HepG2 (cell line): Measurements from ENCODE around the gene VSTM5.

Experiments used
- CHD2 ChIP-seq: IDR thresholded peaks from 2 replicates; pipeline ENCODE4 v1.6.1; 2011; ENCODE audit warnings: low read depth, low read length, improper control_type of control experiment
- DNMT1 ChIP-seq: sonication (generic); formaldehyde crosslinking; IDR thresholded peaks from 2 replicates; pipeline ENCODE4 v1.5.1; 2020; ENCODE audit warnings: mild to moderate bottlenecking, missing genetic modification reagents
- EZH2 ChIP-seq: conservative IDR thresholded peaks from 2 replicates; pipeline ENCODE4 v1.6.1; 2012; ENCODE audit warnings: mild to moderate bottlenecking, low read depth, low read length, moderate library complexity
- POLR2A ChIP-seq, 2 experiments: IDR thresholded peaks; 2 replicates each; pipeline ENCODE4 v1.6.1; 2011; ENCODE audit warnings: low read depth in 2 of 2, low read length in 2 of 2, mild to moderate bottlenecking in 1 of 2, moderate library complexity in 1 of 2; ENCODE audit not compliant: insufficient read depth in 1 of 2
- POLR2AphosphoS2 ChIP-seq: IDR thresholded peaks from 2 replicates; pipeline ENCODE4 v1.6.1; 2011; ENCODE audit warnings: low read depth, low read length, improper control_type of control experiment
- SALL2 ChIP-seq: sonication (generic); formaldehyde crosslinking; IDR thresholded peaks from 2 replicates; pipeline ENCODE4 v1.8.1; 2023; ENCODE audit warnings: mild to moderate bottlenecking, missing genetic modification reagents, inconsistent platforms
- TP53 ChIP-seq: sonication (generic); formaldehyde crosslinking; conservative IDR thresholded peaks from 2 replicates; pipeline ENCODE4 v1.4.0; 2020; ENCODE audit warnings: missing genetic modification reagents
- ZNF333 ChIP-seq: sonication (generic); formaldehyde crosslinking; IDR thresholded peaks from 2 replicates; pipeline ENCODE4 v1.4.0; 2020; ENCODE audit warnings: mild to moderate bottlenecking, missing genetic modification reagents, borderline replicate concordance
- ZNF33A ChIP-seq: sonication (generic); formaldehyde crosslinking; IDR thresholded peaks from 2 replicates; pipeline ENCODE4 v1.5.1; 2020; ENCODE audit warnings: missing genetic modification reagents, mild to moderate bottlenecking, moderate library complexity, borderline replicate concordance
- ZNF780A ChIP-seq: sonication (generic); formaldehyde crosslinking; IDR thresholded peaks from 2 replicates; pipeline ENCODE4 v1.8.0; 2022; ENCODE audit warnings: mild to moderate bottlenecking, missing genetic modification reagents, moderate library complexity

- no peak for TF ChIP-seq SALL2 (CRISPR knock-in tag)
- TF ChIP-seq CHD2, result no peak
- no peak for TF ChIP-seq POLR2A (IDR thresholded peaks at IDR 0.05; ENCODE audit: insufficient read depth in 1 of 2, low read depth in 2 of 2, low read length in 2 of 2)
- TF ChIP-seq TP53 (CRISPR knock-in tag), result no peak
- no peak for TF ChIP-seq DNMT1 (CRISPR knock-in tag)
- TF ChIP-seq EZH2, result no peak
- no peak for TF ChIP-seq ZNF780A (CRISPR knock-in tag)
- no peak for TF ChIP-seq POLR2AphosphoS2
- no peak for TF ChIP-seq ZNF333 (CRISPR knock-in tag)
- TF ChIP-seq ZNF33A (CRISPR knock-in tag), result no peak
These were observed 35.3 kb downstream of the VSTM5 start for GRCh38 chr11:93814966-93815633.
